ENCODE measurements around the gene LAS1L.
"Not testable (repeated sequence)": the region's sequence is repeated elsewhere in the genome, so short reads cannot be mapped to it uniquely, and the experiment has no call there.

DNA sequence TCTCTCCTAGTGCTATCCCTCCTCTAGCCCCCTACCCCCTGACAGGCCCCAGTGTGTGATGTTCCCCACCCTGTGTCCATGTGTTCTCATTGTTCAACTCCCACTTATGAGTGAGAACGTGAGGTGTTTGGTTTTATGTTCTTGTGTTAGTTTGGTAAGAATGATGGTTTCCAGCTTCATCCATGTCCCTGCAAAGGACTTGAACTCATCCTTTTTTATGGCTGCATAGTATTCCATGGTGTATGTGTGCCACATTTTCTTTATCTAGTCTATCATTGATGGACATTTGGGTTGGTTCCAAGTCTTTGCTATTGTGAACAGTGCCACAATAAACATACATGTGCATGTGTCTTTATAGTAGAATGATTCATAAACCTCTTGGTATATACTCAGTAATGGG, 28.3 kb upstream of the LAS1L start:
- TF ChIP-seq POLR2A (IDR thresholded peaks at IDR 0.05), result not testable (repeated sequence)
- TF ChIP-seq, protein P1, sequence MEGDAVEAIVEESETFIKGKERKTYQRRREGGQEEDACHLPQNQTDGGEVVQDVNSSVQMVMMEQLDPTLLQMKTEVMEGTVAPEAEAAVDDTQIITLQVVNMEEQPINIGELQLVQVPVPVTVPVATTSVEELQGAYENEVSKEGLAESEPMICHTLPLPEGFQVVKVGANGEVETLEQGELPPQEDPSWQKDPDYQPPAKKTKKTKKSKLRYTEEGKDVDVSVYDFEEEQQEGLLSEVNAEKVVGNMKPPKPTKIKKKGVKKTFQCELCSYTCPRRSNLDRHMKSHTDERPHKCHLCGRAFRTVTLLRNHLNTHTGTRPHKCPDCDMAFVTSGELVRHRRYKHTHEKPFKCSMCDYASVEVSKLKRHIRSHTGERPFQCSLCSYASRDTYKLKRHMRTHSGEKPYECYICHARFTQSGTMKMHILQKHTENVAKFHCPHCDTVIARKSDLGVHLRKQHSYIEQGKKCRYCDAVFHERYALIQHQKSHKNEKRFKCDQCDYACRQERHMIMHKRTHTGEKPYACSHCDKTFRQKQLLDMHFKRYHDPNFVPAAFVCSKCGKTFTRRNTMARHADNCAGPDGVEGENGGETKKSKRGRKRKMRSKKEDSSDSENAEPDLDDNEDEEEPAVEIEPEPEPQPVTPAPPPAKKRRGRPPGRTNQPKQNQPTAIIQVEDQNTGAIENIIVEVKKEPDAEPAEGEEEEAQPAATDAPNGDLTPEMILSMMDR (IDR thresholded peaks at IDR 0.05), result not testable (repeated sequence)
